Prostate gland (tissue), 2 donors: ENCODE measurements around the gene AMBP. TPM values are rescaled to one million over a fixed set of nuclear protein-coding genes. Genes with fewer than 3 reads are reported as not detected.

ENCODE experiments used
- DNase-seq: peaks from one replicate; pipeline ENCODE4 v3.0.0-alpha.2; 2019; ENCODE audit warnings: low spot score
- H3K27ac ChIP-seq, 2 donors: fragments of 200-600 bp; sonication (generic); 2 replicates each; pipeline ENCODE4 v1.5.1; 2017 to 2019
- H3K27me3 ChIP-seq: fragments of 200-600 bp; sonication (generic); replicated peaks from 2 replicates; pipeline ENCODE4 v1.5.1; 2019; ENCODE audit not compliant: insufficient read depth
- H3K36me3 ChIP-seq, 2 donors: fragments of 200-600 bp; sonication (generic); 1 replicate in 1 of 2; 2 replicates in 1 of 2; pipeline versions ENCODE4 v1.5.1 to v1.8.1; 2017 to 2019
- H3K4me1 ChIP-seq: fragments of 200-600 bp; sonication (generic); replicated peaks from 2 replicates; pipeline ENCODE4 v1.5.1; 2019
- H3K4me3 ChIP-seq, 2 donors: fragments of 200-600 bp; sonication (generic); 2 replicates each; pipeline ENCODE4 v1.5.1; 2017 to 2019
- H3K9me3 ChIP-seq: fragments of 200-600 bp; sonication (generic); 2 replicates; pipeline ENCODE4 v1.5.1; 2017
- POLR2A ChIP-seq: fragments of 450-650 bp; IDR thresholded peaks from one replicate; pipeline ENCODE4 v1.6.1; 2016; ENCODE audit warnings: antibody characterized with exemption, mild to moderate bottlenecking
- POLR2AphosphoS5 ChIP-seq: sonication (generic); formaldehyde crosslinking; IDR thresholded peaks from one replicate; pipeline ENCODE4 v1.6.1; 2017; ENCODE audit warnings: antibody characterized with exemption
- WGBS: methylation state at CpG from one replicate; pipeline ENCODE4 v1.1.5; 2018; 5-methylcytosine and 5-hydroxymethylcytosine counted together
- intact Hi-C: fragments of 100-400 bp; cut with DNase I; formaldehyde crosslinking; loops from one replicate; pipeline ENCODE4 v1.14.2; 2022
- total RNA-seq, 2 donors: library from RNA; depleted of rRNA; stranded (reverse); fragments of >200 nt; gene quantifications; one replicate each; pipeline ENCODE4 v1.1.0, GENCODE V29; 2016
- TF ChIP-seq, protein P1 (sequence below), 4 experiments: fragments of 200-600 bp in 2 of 4; fragments of 450-650 bp in 2 of 4; sonication (generic) in 2 of 4; IDR thresholded peaks; 1 replicate in 3 of 4; 2 replicates in 1 of 4; pipeline ENCODE4 v1.5.1; 2016 to 2019; ENCODE audit warnings: antibody characterized with exemption in 4 of 4, mild to moderate bottlenecking in 2 of 4, moderate library complexity in 2 of 4

AMBP gene
- total RNA-seq, 2 donors from 2014 or later, result 0.23 to 1.5 TPM

DNA sequence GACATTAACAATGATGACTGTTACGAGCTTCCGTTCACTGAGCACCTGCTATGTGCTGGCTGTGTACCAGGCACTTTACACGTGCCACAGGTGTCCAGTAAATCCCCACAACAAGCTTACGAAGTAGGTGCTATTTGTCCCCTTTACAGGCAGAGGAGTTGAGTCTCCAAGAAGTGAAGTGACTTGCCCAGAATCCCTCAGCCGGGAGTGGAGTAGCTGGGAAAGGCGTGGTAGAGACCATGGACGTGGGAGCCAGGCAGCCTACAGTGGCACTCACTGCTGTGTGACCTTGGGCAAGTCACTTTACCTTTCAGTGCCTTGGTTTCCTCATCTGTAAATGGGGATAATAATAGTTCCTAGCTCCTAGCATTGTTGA, 669 bp upstream of the AMBP start:
- no peaks in the 10 kb centered on the region for H3K9me3 ChIP-seq
- intact Hi-C loops, result no loop called here
- WGBS, result 71% methylated on average over 7 of the region's 7 CpGs
- no peaks in the 10 kb centered on the region for H3K36me3 ChIP-seq
- H3K27me3 ChIP-seq, result no peaks in the 10 kb centered on the region
- H3K4me1 ChIP-seq, result no peaks in the 10 kb centered on the region
- TF ChIP-seq, protein P1, sequence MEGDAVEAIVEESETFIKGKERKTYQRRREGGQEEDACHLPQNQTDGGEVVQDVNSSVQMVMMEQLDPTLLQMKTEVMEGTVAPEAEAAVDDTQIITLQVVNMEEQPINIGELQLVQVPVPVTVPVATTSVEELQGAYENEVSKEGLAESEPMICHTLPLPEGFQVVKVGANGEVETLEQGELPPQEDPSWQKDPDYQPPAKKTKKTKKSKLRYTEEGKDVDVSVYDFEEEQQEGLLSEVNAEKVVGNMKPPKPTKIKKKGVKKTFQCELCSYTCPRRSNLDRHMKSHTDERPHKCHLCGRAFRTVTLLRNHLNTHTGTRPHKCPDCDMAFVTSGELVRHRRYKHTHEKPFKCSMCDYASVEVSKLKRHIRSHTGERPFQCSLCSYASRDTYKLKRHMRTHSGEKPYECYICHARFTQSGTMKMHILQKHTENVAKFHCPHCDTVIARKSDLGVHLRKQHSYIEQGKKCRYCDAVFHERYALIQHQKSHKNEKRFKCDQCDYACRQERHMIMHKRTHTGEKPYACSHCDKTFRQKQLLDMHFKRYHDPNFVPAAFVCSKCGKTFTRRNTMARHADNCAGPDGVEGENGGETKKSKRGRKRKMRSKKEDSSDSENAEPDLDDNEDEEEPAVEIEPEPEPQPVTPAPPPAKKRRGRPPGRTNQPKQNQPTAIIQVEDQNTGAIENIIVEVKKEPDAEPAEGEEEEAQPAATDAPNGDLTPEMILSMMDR (IDR thresholded peaks at IDR 0.05), result no peak
- TF ChIP-seq POLR2AphosphoS5 (no peak), POLR2A (no peak)
- no peak for DNase-seq
- H3K27ac ChIP-seq, result no peak overlapping the region
- no peak overlapping the region for H3K4me3 ChIP-seq

DNA sequence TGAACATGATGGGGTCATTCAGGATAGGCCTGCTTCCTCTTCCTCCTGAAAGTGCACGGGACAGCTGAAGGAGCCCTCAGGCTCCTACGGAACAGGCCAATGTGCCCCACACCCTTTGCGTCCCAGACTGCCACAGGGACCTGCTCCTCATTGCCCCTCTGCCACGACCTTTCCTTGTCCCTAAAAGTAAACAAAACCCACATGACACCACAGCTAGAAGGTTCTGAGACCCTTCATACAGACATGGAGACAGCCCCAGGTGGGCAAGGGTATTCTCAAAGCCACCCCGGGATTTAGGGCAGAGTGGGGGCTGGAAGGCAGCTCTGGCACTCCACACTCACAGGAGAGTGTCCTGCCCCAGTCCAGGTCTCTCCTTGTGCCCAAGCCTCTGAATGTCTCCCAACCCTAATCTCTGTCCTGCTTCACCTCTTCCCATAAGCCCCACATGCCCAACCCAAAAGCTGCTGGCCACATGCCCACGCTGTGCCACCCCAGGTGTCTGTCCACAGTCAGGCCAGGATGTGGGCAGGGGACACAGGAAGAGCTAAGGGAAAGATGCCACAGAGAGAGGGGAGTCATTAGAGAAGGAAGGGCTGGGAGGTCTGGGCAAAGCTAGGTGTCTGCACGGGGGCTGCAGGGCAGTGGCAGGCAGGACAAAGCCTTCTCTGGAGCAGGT, 800 bp downstream of the AMBP start:
- intact Hi-C loops, result no loop called here
- Histone ChIP-seq H3K27me3 (no peaks in the 10 kb centered on the region), H3K36me3 (no peaks in the 10 kb centered on the region), H3K4me1 (no peaks in the 10 kb centered on the region), H3K9me3 (no peaks in the 10 kb centered on the region), H3K27ac (no peak overlapping the region), H3K4me3 (no peak overlapping the region)
- 86% methylated on average over 7 of the region's 7 CpGs for WGBS
- no peak for DNase-seq
- TF ChIP-seq POLR2A, result no peak
- TF ChIP-seq, protein P1 (IDR thresholded peaks at IDR 0.05), result no peak
- TF ChIP-seq POLR2AphosphoS5, result no peak

DNA sequence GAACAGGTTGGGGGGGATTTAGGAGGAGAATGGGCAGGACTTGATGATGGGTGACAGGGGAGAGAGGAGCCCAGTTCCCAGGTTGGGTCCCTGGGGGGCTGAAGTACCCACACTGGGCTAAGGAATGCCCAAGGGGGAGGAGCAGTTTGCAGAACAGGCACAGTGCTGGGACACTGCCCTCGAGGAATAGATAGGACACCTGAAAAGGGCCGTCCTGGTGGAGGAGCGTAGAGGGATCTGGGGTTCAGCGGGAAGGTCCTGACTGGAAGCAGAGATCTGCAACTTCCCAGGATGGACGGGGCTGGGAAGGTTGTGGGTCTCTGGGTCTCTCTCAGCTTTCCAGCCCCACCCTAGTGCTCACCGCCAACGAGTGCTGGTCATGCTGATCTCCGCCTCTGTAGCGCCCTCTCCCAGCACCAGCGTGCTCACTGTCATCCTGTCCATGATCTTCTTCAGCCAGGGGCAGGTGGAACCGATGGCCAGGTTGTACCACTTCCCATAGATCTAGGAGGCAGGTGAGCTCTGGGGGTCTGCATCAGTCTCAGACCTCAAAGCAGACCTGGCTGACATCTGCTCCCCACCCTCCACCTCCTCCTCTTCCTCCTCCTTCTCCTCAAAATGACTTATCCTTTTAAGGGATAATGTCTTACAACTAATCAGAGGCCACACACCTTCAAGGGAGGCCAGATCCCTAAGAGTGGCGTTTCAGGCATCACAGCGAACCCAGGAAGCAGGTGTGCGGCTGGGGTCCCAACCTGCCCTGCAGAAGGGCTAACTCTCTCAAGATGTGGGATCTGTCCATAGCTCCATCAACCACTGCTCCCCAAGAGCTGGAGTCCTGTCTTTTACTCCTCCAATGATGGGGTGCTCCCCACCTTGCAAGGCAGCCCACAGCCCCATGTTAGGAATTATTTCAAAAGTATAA, 1.6 kb downstream of the AMBP start:
- Histone ChIP-seq H3K4me1 (peaks cover 3% of the 10 kb centered on the region), H3K4me3 (no peak overlapping the region), H3K36me3 (no peaks in the 10 kb centered on the region), H3K27me3 (no peaks in the 10 kb centered on the region), H3K9me3 (no peaks in the 10 kb centered on the region), H3K27ac (no peak overlapping the region)
- no peak for DNase-seq
- intact Hi-C loops, result no loop called here
- TF ChIP-seq POLR2AphosphoS5, result no peak
- TF ChIP-seq, protein P1 (IDR thresholded peaks at IDR 0.05), result no peak
- TF ChIP-seq POLR2A, result no peak
- WGBS, result 90% methylated on average over 14 of the region's 14 CpGs

DNA sequence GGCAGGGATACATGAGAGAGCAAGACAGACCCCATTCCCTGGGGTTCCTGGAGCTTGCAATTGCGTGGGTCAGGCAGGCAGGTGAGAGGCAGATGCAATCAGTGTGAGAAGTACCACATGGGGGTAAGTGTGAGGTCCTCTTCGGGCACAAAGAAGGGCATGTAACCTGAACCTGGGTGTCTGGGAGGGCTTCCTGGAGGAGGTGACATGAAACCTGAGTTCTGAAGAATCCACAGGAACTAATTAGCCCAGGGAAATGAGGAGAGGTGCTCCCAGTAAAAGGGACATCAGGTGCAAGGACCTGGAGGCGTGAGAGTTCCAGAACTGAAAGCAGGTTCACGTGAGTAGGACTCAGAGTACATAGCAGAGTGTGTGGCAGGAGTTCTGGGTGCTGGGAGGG, 2.5 kb downstream of the AMBP start:
- Histone ChIP-seq H3K27ac (no peak overlapping the region), H3K36me3 (no peaks in the 10 kb centered on the region), H3K4me3 (no peak overlapping the region), H3K9me3 (no peaks in the 10 kb centered on the region), H3K27me3 (no peaks in the 10 kb centered on the region), H3K4me1 (peaks cover 3% of the 10 kb centered on the region)
- 80% methylated on average over 4 of the region's 4 CpGs for WGBS
- intact Hi-C loops, result no loop called here
- no peak for DNase-seq
- TF ChIP-seq, protein P1 (IDR thresholded peaks at IDR 0.05), result no peak
- no peak for TF ChIP-seq POLR2A
